Activated CD8-positive, alpha-beta T cell treated with anti-CD3 and anti-CD28 coated beads for 36 hours (primary cell): ENCODE data around the gene HBS1L. TPM values are rescaled to one million over a fixed set of nuclear protein-coding genes. Genes with fewer than 3 reads are reported as not detected.

ENCODE experiments used
- ATAC-seq: fragments of 200-7000 bp; cut with Tn5 transposase; one replicate; pipeline ENCODE4 v1.10.0; 2021; ENCODE audit warnings: mild to moderate bottlenecking, moderate library complexity
- CTCF ChIA-PET: fragments of 350-600 bp; sonication (Branson Sonifier 250); formaldehyde crosslinking; loops from one replicate; lab custom pipeline; 2021; ENCODE audit warnings: antibody characterized with exemption; lab: Charles Lee
- POLR2A ChIA-PET: fragments of 350-600 bp; sonication (Branson Sonifier 250); formaldehyde crosslinking; loops from one replicate; lab custom pipeline; 2021; ENCODE audit warnings: antibody characterized with exemption; lab: Charles Lee
- DNase-seq: peaks from one replicate; pipeline ENCODE4 v3.0.0-alpha.2; 2020
- H3K27ac Mint-ChIP-seq: one replicate; pipeline ENCODE4 v1.8.0; 2021; ENCODE audit warnings: mild to moderate bottlenecking, mixed read lengths
- H3K27me3 Mint-ChIP-seq: one replicate; pipeline ENCODE4 v1.8.0; 2021; ENCODE audit warnings: mixed read lengths
- H3K36me3 Mint-ChIP-seq: one replicate; pipeline ENCODE4 v1.8.0; 2021; ENCODE audit warnings: low read depth, mixed read lengths
- H3K4me1 Mint-ChIP-seq: one replicate; pipeline ENCODE4 v1.8.0; 2021; ENCODE audit warnings: low read depth, mixed read lengths
- H3K4me3 Mint-ChIP-seq: one replicate; pipeline ENCODE4 v1.8.0; 2021; ENCODE audit warnings: mild to moderate bottlenecking, moderate library complexity, mixed read lengths
- H3K9me3 Mint-ChIP-seq: one replicate; pipeline ENCODE4 v1.8.0; 2021; ENCODE audit warnings: mixed read lengths
- CTCF ChIP-seq: fragments of 200-600 bp; IDR thresholded peaks from one replicate; pipeline ENCODE4 v1.8.0; 2022; ENCODE audit warnings: antibody characterized with exemption, mild to moderate bottlenecking
- intact Hi-C: fragments of 100-400 bp; cut with micrococcal nuclease; formaldehyde crosslinking; loops from one replicate; pipeline ENCODE4 v1.10.0; 2022
- total RNA-seq, 2 experiments: library from RNA; stranded (reverse); gene quantifications; one replicate each; pipeline ENCODE4 v1.2.3, GENCODE V29; 2021

The HBS1L gene
- total RNA-seq, 2 experiments from 2014 or later: 146 to 147 TPM

- Mint-ChIP-seq H3K36me3 (peaks cover 3% of the 10 kb centered on the region), H3K4me3 (peak overlapping the region; percentile 41), H3K27me3 (no peaks in the 10 kb centered on the region), H3K27ac (peak overlapping the region; percentile 89), H3K4me1 (peaks cover 79% of the 10 kb centered on the region), H3K9me3 (peaks cover 4% of the 10 kb centered on the region)
- TF ChIP-seq CTCF: no peak
- POLR2A ChIA-PET: interaction anchor here (1.0 to 6.2 kb wide), 11 partner anchors 12 to 94 kb away, joined by 3 to 60 read pairs (median 4); partner anchors contain the start of genes HBS1L and MYB
- CTCF ChIA-PET: interaction anchor here (0.6 to 7.3 kb wide), 14 partner anchors 14 to 95 kb away, joined by 3 to 53 read pairs (median 4); no protein-coding TSS in a partner anchor
- DNase-seq (no peak), ATAC-seq (peak; percentile 5)
- intact Hi-C loops: loop anchor here (2.0 to 5.0 kb wide), 4 partner anchors 36 to 95 kb away; partner anchors contain the start of gene HBS1L
Observed at GRCh38 chr6:135088281-135088680, 33.7 kb upstream of the HBS1L start.

DNA sequence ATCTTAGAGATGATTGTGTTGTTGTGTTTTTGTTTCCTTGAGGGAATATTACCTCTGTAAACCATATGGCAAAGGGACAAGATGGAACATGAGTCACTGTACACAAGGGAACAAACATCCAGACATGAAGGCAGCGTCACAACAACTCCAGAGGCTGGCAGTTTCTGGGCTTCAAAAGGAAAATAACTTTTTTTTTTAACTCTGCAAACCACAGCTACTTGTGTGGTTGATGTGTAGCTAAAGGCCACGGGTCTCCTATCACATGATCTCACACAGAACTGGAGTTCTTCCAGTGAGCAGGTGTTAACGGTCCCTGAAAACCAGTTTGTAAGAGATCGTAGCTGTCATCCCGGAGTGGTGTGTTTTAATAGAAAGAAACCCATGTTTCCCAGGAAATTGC, 33.2 kb upstream of the HBS1L start:
- H3K36me3 Mint-ChIP-seq: peaks cover 3% of the 10 kb centered on the region
- peaks cover 76% of the 10 kb centered on the region for H3K4me1 Mint-ChIP-seq
- DNase-seq: peak; percentile 61
- POLR2A ChIA-PET: interaction anchor here (1.0 to 6.2 kb wide), 13 partner anchors 11 to 95 kb away, joined by 3 to 60 read pairs (median 4); partner anchors contain the start of genes HBS1L and MYB
- no peaks in the 10 kb centered on the region for H3K27me3 Mint-ChIP-seq
- intact Hi-C loops: loop anchor here (2.0 to 5.0 kb wide), 4 partner anchors 36 to 95 kb away; partner anchors contain the start of gene HBS1L
- CTCF ChIA-PET: interaction anchor here (0.6 to 7.3 kb wide), 15 partner anchors 12 to 95 kb away, joined by 3 to 53 read pairs (median 4); partner anchors contain the start of gene HBS1L
- H3K9me3 Mint-ChIP-seq: peaks cover 9% of the 10 kb centered on the region
- ATAC-seq: peak; percentile 25
- no peak for TF ChIP-seq CTCF
- peak overlapping the region; percentile 41 for H3K4me3 Mint-ChIP-seq
- H3K27ac Mint-ChIP-seq: peak overlapping the region; percentile 89

DNA sequence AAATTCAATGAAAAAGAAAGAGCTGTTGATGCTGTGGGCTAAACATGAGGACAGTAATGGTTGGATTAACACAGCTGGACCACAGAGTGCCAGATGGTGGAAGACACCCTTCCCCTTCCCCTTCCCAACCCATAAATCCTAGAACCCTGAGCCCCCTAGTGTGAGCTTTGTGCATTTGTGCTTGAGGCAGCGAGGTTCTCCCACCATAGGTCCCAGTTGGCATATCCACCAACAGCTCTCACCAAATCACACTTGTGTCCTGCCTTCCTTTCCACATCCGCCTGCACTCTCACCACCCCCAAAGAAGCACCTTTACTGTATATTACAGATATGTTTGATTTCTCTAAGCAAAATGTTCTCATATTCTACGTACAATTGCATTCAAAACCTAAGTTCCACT, 32.8 kb upstream of the HBS1L start:
- intact Hi-C loops: loop anchor here (5.0 kb wide), 3 partner anchors 35 to 75 kb away; partner anchors contain the start of gene HBS1L
- DNase-seq (peak; percentile 59), ATAC-seq (peak; percentile 12)
- Mint-ChIP-seq H3K27me3 (no peaks in the 10 kb centered on the region), H3K9me3 (peaks cover 10% of the 10 kb centered on the region), H3K4me1 (peaks cover 72% of the 10 kb centered on the region), H3K27ac (peak overlapping the region; percentile 89), H3K4me3 (peak overlapping the region; percentile 41), H3K36me3 (peaks cover 1% of the 10 kb centered on the region)
- ChIA-PET POLR2A (interaction anchor here (0.6 to 6.2 kb wide), 12 partner anchors 10 to 95 kb away, joined by 3 to 60 read pairs (median 4); partner anchors contain the start of genes HBS1L and MYB), CTCF (interaction anchor here (1.1 to 7.3 kb wide), 13 partner anchors 11 to 96 kb away, joined by 3 to 53 read pairs (median 5); partner anchors contain the start of genes HBS1L and MYB)
- TF ChIP-seq CTCF: no peak

DNA sequence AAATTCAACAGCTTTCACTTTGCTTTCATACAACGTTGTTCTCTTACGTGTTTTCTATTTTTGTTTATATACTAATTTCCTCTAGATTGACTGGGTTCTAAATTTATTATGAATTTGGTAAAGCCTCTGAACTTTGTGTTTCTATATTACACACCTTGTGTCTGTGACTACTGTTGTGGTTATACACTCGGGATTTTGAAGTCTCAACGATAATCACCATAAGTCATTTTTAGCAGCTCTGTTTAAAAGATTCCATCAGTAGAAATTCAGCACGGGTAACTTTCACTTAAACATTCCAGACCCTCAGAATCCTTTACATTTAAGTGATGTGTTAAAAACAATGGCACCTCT, 31.8 kb upstream of the HBS1L start:
- H3K4me1 Mint-ChIP-seq: peaks cover 64% of the 10 kb centered on the region
- CTCF ChIA-PET: interaction anchor here (1.0 to 7.3 kb wide), 12 partner anchors 10 to 97 kb away, joined by 3 to 53 read pairs (median 6); partner anchors contain the start of gene MYB
- ATAC-seq: no peak

More for the DNA sequence above, 31.8 kb upstream of the HBS1L start:
- peaks cover 6% of the 10 kb centered on the region for H3K36me3 Mint-ChIP-seq
- no peak for DNase-seq
- H3K27me3 Mint-ChIP-seq: no peaks in the 10 kb centered on the region
- peaks cover 17% of the 10 kb centered on the region for H3K9me3 Mint-ChIP-seq
- H3K27ac Mint-ChIP-seq: peak overlapping the region; percentile 89
- H3K4me3 Mint-ChIP-seq: peak overlapping the region; percentile 41
- intact Hi-C loops: loop anchor here (5.0 kb wide), 3 partner anchors 34 to 74 kb away; partner anchors contain the start of gene HBS1L
- TF ChIP-seq CTCF: no peak
- POLR2A ChIA-PET: interaction anchor here (0.6 to 6.2 kb wide), 10 partner anchors 9 to 97 kb away, joined by 3 to 60 read pairs (median 4); partner anchors contain the start of genes HBS1L and MYB
